Astrocyte (in vitro differentiated cells and primary cell): ENCODE data around the gene MST1. TPM values are rescaled to one million over a fixed set of nuclear protein-coding genes. Genes with fewer than 3 reads are reported as not detected.
A peak's percentile ranks its signal among the peaks of the same experiment; 100 is the strongest.

ENCODE experiments used
- DNase-seq: peaks from one replicate; pipeline ENCODE4 v3.0.0-alpha.2; 2010; ENCODE audit warnings: low read depth
- FAIRE-seq: peaks from 2 replicates; lab custom pipeline; 2011; peaks lifted over from hg19 to GRCh38; lab: Jason Lieb, UNC
- H2AFZ ChIP-seq: 2 replicates; pipeline ENCODE4 v1.6.0; 2012; ENCODE audit warnings: low read depth, low read length, inconsistent platforms
- H3K27ac ChIP-seq: 2 replicates; pipeline ENCODE4 v1.5.1; 2011; ENCODE audit warnings: low read depth, low read length, inconsistent platforms
- H3K27me3 ChIP-seq: 2 replicates; pipeline ENCODE4 v1.6.0; 2011; ENCODE audit warnings: low read length, inconsistent platforms; ENCODE audit not compliant: insufficient read depth
- H3K36me3 ChIP-seq: 2 replicates; pipeline ENCODE4 v1.5.1; 2011; ENCODE audit warnings: low read length, inconsistent platforms; ENCODE audit not compliant: insufficient read depth
- H3K4me1 ChIP-seq: 2 replicates; pipeline ENCODE4 v1.5.1; 2011; ENCODE audit warnings: low read length, inconsistent platforms; ENCODE audit not compliant: insufficient read depth
- H3K4me2 ChIP-seq: 2 replicates; pipeline ENCODE4 v1.6.0; 2012; ENCODE audit warnings: low read length, inconsistent platforms
- H3K4me3 ChIP-seq: 2 replicates; pipeline ENCODE4 v1.5.1; 2011; ENCODE audit warnings: low read depth, mild to moderate bottlenecking, low read length, inconsistent platforms; ENCODE audit not compliant: insufficient read depth
- H3K79me2 ChIP-seq: 2 replicates; pipeline ENCODE4 v1.6.0; 2012; ENCODE audit warnings: mild to moderate bottlenecking, low read length, inconsistent platforms; ENCODE audit not compliant: insufficient read depth
- H3K9ac ChIP-seq: 2 replicates; pipeline ENCODE4 v1.6.0; 2012; ENCODE audit warnings: mild to moderate bottlenecking, low read length, inconsistent platforms
- H3K9me3 ChIP-seq: 2 replicates; pipeline ENCODE4 v1.5.1; 2012; ENCODE audit warnings: low read depth, mild to moderate bottlenecking, low read length, inconsistent platforms; ENCODE audit not compliant: insufficient read depth
- H4K20me1 ChIP-seq: 2 replicates; pipeline ENCODE4 v1.6.0; 2012; ENCODE audit warnings: low read length, inconsistent platforms; ENCODE audit not compliant: insufficient read depth
- H3K27ac Mint-ChIP-seq: one replicate; pipeline ENCODE4 v1.8.0; 2021; ENCODE audit warnings: mild to moderate bottlenecking, mixed read lengths; ENCODE audit not compliant: unreplicated experiment
- H3K27me3 Mint-ChIP-seq: one replicate; pipeline ENCODE4 v1.8.0; 2021; ENCODE audit warnings: low read depth, mixed read lengths; ENCODE audit not compliant: unreplicated experiment
- H3K36me3 Mint-ChIP-seq: one replicate; pipeline ENCODE4 v1.8.0; 2021; ENCODE audit warnings: low read depth, mixed read lengths; ENCODE audit not compliant: unreplicated experiment
- H3K4me1 Mint-ChIP-seq: one replicate; pipeline ENCODE4 v1.8.0; 2021; ENCODE audit warnings: low read depth, mixed read lengths; ENCODE audit not compliant: unreplicated experiment
- H3K4me3 Mint-ChIP-seq: one replicate; pipeline ENCODE4 v1.8.0; 2021; ENCODE audit warnings: mild to moderate bottlenecking, moderate library complexity, mixed read lengths; ENCODE audit not compliant: unreplicated experiment
- H3K9me3 Mint-ChIP-seq: one replicate; pipeline ENCODE4 v1.8.0; 2021; ENCODE audit warnings: mild to moderate bottlenecking, mixed read lengths; ENCODE audit not compliant: unreplicated experiment
- CTCF ChIP-seq: IDR thresholded peaks from 2 replicates; pipeline ENCODE4 v1.5.1; 2011; ENCODE audit warnings: low read depth, mild to moderate bottlenecking, inconsistent platforms, low read length, moderate library complexity; ENCODE audit not compliant: insufficient read depth
- EZH2 ChIP-seq: IDR thresholded peaks from 2 replicates; pipeline ENCODE4 v1.6.1; 2012; ENCODE audit warnings: mild to moderate bottlenecking, low read length, inconsistent platforms; ENCODE audit not compliant: insufficient read depth
- total RNA-seq: library from RNA; stranded (reverse); gene quantifications from 2 replicates; pipeline ENCODE4 v1.2.1, GENCODE V29; 2021

MST1 gene
- total RNA-seq, 1 donor from 2014 or later, result 9.3 TPM

GRCh38 chr3:49641292-49641691, 48.0 kb downstream of the MST1 start:
- Histone ChIP-seq H3K36me3 (no peaks in the 10 kb centered on the region), H3K9me3 (no peaks in the 10 kb centered on the region), H3K79me2 (no peaks in the 10 kb centered on the region), H3K4me3 (no peak overlapping the region), H3K4me1 (peaks cover 7% of the 10 kb centered on the region), H3K9ac (no peak overlapping the region), H3K4me2 (no peak overlapping the region), H3K27me3 (no peaks in the 10 kb centered on the region), H4K20me1 (no peaks in the 10 kb centered on the region), H3K27ac (no peak overlapping the region), H2AFZ (no peak overlapping the region)
- TF ChIP-seq EZH2, result no peak
- TF ChIP-seq CTCF, result no peak
- Mint-ChIP-seq H3K4me3 (no peak overlapping the region), H3K36me3 (peaks cover 2% of the 10 kb centered on the region), H3K4me1 (peaks cover 11% of the 10 kb centered on the region), H3K27ac (no peak overlapping the region), H3K27me3 (peaks cover 8% of the 10 kb centered on the region), H3K9me3 (no peaks in the 10 kb centered on the region)
- no peak for DNase-seq
- no peak for FAIRE-seq

GRCh38 chr3:49639551-49639950, 49.7 kb downstream of the MST1 start:
- Histone ChIP-seq H4K20me1 (no peaks in the 10 kb centered on the region), H3K27ac (no peak overlapping the region), H3K27me3 (no peaks in the 10 kb centered on the region), H3K4me3 (no peak overlapping the region), H3K36me3 (no peaks in the 10 kb centered on the region), H3K79me2 (no peaks in the 10 kb centered on the region), H2AFZ (no peak overlapping the region), H3K4me2 (no peak overlapping the region), H3K9ac (no peak overlapping the region), H3K9me3 (no peaks in the 10 kb centered on the region), H3K4me1 (peaks cover 7% of the 10 kb centered on the region)
- no peak overlapping the region for H3K27ac Mint-ChIP-seq
- TF ChIP-seq EZH2, result no peak
- no peak for TF ChIP-seq CTCF
- H3K9me3 Mint-ChIP-seq, result no peaks in the 10 kb centered on the region
- FAIRE-seq (no peak), DNase-seq (no peak)
- no peak overlapping the region for H3K4me3 Mint-ChIP-seq
- no peaks in the 10 kb centered on the region for H3K36me3 Mint-ChIP-seq
- peaks cover 3% of the 10 kb centered on the region for H3K27me3 Mint-ChIP-seq
- H3K4me1 Mint-ChIP-seq, result peaks cover 15% of the 10 kb centered on the region

- Histone ChIP-seq H3K4me2 (peak overlapping the region; percentile 30), H3K4me1 (peaks cover 7% of the 10 kb centered on the region), H3K36me3 (no peaks in the 10 kb centered on the region), H3K9me3 (no peaks in the 10 kb centered on the region), H3K4me3 (no peak overlapping the region), H3K27ac (no peak overlapping the region), H3K27me3 (no peaks in the 10 kb centered on the region), H3K79me2 (no peaks in the 10 kb centered on the region), H4K20me1 (no peaks in the 10 kb centered on the region), H3K9ac (no peak overlapping the region), H2AFZ (peak overlapping the region; percentile 32)
- Mint-ChIP-seq H3K4me3 (no peak overlapping the region), H3K27me3 (no peaks in the 10 kb centered on the region), H3K9me3 (no peaks in the 10 kb centered on the region), H3K36me3 (no peaks in the 10 kb centered on the region), H3K4me1 (peaks cover 15% of the 10 kb centered on the region), H3K27ac (peak overlapping the region; percentile 62)
- FAIRE-seq (peak; percentile 80), DNase-seq (peak; percentile 81)
- no peak for TF ChIP-seq EZH2
- TF ChIP-seq CTCF, result no peak
These were observed 50.8 kb downstream of the MST1 start for GRCh38 chr3:49638445-49638844.
